DND-41 (cell line): ENCODE measurements around the gene FBXO11.

Experiments used
- CTCF ChIP-seq: IDR thresholded peaks from 2 replicates; pipeline ENCODE4 v1.5.1; 2012; ENCODE audit warnings: borderline replicate concordance, low read length, moderate library complexity, mild to moderate bottlenecking; ENCODE audit not compliant: poor library complexity, severe bottlenecking; ENCODE audit errors: extremely low read depth
- EZH2 ChIP-seq: IDR thresholded peaks from 3 replicates; pipeline ENCODE4 v1.6.1; 2012; ENCODE audit warnings: borderline replicate concordance, low read depth, mild to moderate bottlenecking, moderate library complexity, low read length, inconsistent platforms; ENCODE audit not compliant: severe bottlenecking

GRCh38 chr2:47903781-47904490, 2.4 kb downstream of the FBXO11 start:
- TF ChIP-seq EZH2 (no peak), CTCF (no peak)
